HG02623 (cell line): ENCODE results near the gene STAP2.
"Not testable (repeated sequence)": the region's sequence is repeated elsewhere in the genome, so short reads cannot be mapped to it uniquely, and the experiment has no call there.

ENCODE experiments used
- ATAC-seq: cut with Tn5 transposase; IDR thresholded peaks from one replicate; pipeline ENCODE4 v1.9.1; 2021; ENCODE audit warnings: moderate library complexity; ENCODE audit not compliant: unreplicated experiment

The STAP2 gene

GRCh38 chr19:4358709-4359626 is 20.3 kb upstream of the STAP2 start:
- ATAC-seq, result no peak

- no peak for ATAC-seq
Observed at GRCh38 chr19:4357921-4358326, 19.3 kb upstream of the STAP2 start.

GRCh38 chr19:4357095-4357797 is 18.6 kb upstream of the STAP2 start:
- ATAC-seq, result no peak

- no peak for ATAC-seq
Observed at GRCh38 chr19:4354897-4355296, 16.3 kb upstream of the STAP2 start.

GRCh38 chr19:4354282-4354681 is 15.7 kb upstream of the STAP2 start:
- no peak for ATAC-seq

GRCh38 chr19:4352701-4353121 is 14.1 kb upstream of the STAP2 start:
- no peak for ATAC-seq

- no peak for ATAC-seq
Observed at GRCh38 chr19:4350726-4351125, 12.1 kb upstream of the STAP2 start.

- no peak for ATAC-seq
Observed at GRCh38 chr19:4350111-4350510, 11.5 kb upstream of the STAP2 start.

- ATAC-seq, result not testable (repeated sequence)
Observed at GRCh38 chr19:4349225-4349624, 10.6 kb upstream of the STAP2 start.

- no peak for ATAC-seq
Observed at GRCh38 chr19:4347521-4347920, 8.9 kb upstream of the STAP2 start.

- ATAC-seq, result no peak
Observed at GRCh38 chr19:4346020-4346383, 7.4 kb upstream of the STAP2 start.

- no peak for ATAC-seq
Observed at GRCh38 chr19:4345342-4346019, 6.9 kb upstream of the STAP2 start.

- ATAC-seq, result peak; percentile 42
Observed at GRCh38 chr19:4343370-4344307, 5.0 kb upstream of the STAP2 start, which contains the start of gene MPND. Gene MPND, plus strand, starts transcription at chr19:4343562. Its CDS starts 32 bp downstream, at chr19:4343594.

GRCh38 chr19:4342615-4343369 is 4.2 kb upstream of the STAP2 start:
- peak; percentile 84 for ATAC-seq

- no peak for ATAC-seq
Observed at GRCh38 chr19:4342314-4342614, 3.6 kb upstream of the STAP2 start.

- ATAC-seq, result no peak
Observed at GRCh38 chr19:4337906-4338440, 654 bp downstream of the STAP2 start.

- no peak for ATAC-seq
Observed at GRCh38 chr19:4334929-4335570, 3.6 kb downstream of the STAP2 start.

- ATAC-seq, result no peak
Observed at GRCh38 chr19:4329858-4330257, 8.8 kb downstream of the STAP2 start.
